SK-N-SH (cell line): ENCODE results near the gene CTBS.

ENCODE experiments used
- CTCF ChIP-seq: fragments of 200-600 bp; sonication (generic); IDR thresholded peaks from 2 replicates; pipeline ENCODE4 v1.6.1; 2017; ENCODE audit warnings: antibody characterized with exemption, mild to moderate bottlenecking, moderate library complexity
- FOXJ3 ChIP-seq: sonication (generic); formaldehyde crosslinking; IDR thresholded peaks from 2 replicates; pipeline ENCODE4 v1.5.1; 2020; ENCODE audit warnings: mild to moderate bottlenecking, missing genetic modification reagents
- FOXM1 ChIP-seq: IDR thresholded peaks from 2 replicates; pipeline ENCODE4 v1.4.0; 2012; ENCODE audit warnings: low read depth, mild to moderate bottlenecking
- GATA2 ChIP-seq: sonication (generic); formaldehyde crosslinking; IDR thresholded peaks from 2 replicates; pipeline ENCODE4 v1.5.0; 2020; ENCODE audit warnings: mild to moderate bottlenecking, missing genetic modification reagents
- PBX3 ChIP-seq: IDR thresholded peaks from 2 replicates; pipeline ENCODE4; 2012
- RCOR1 ChIP-seq: fragments of 150-350 bp; IDR thresholded peaks from 2 replicates; pipeline ENCODE4 v1.6.1; 2017; ENCODE audit warnings: antibody characterized with exemption, low read length
- RFX5 ChIP-seq: IDR thresholded peaks from 2 replicates; pipeline ENCODE4 v1.6.1; 2012; ENCODE audit warnings: mild to moderate bottlenecking, improper control_type of control experiment, low read length
- SIN3A ChIP-seq: IDR thresholded peaks from 2 replicates; pipeline ENCODE4 v1.6.1; 2012; ENCODE audit warnings: low read depth, mild to moderate bottlenecking, low read length, moderate library complexity, borderline replicate concordance
- SMC3 ChIP-seq: IDR thresholded peaks from 2 replicates; pipeline ENCODE4 v1.6.1; 2012; ENCODE audit warnings: low read depth, low read length, improper control_type of control experiment
- YY1 ChIP-seq: IDR thresholded peaks from 2 replicates; pipeline ENCODE4 v1.4.0; 2012; ENCODE audit warnings: low read depth, mild to moderate bottlenecking
- ZBTB33 ChIP-seq: IDR thresholded peaks from 2 replicates; pipeline ENCODE4 v1.4.0; 2012; ENCODE audit warnings: low read depth, borderline replicate concordance

GRCh38 chr1:84525779-84526178, 48.5 kb downstream of the CTBS start:
- TF ChIP-seq CTCF (no peak), GATA2 (CRISPR knock-in tag) (no peak), RCOR1 (no peak), SIN3A (no peak), FOXJ3 (no peak), SMC3 (no peak), YY1 (no peak), FOXM1 (no peak), ZBTB33 (no peak), PBX3 (no peak), RFX5 (no peak)
